HL-60 (cell line): ENCODE measurements around the gene APOH.

Source experiments
- DNase-seq, 2 experiments: peaks; one replicate each; pipeline ENCODE4 v3.0.0-alpha.2; 2010 to 2020; ENCODE audit warnings: low read depth in 1 of 2, low spot score in 1 of 2
- H3K27ac ChIP-seq: fragments of 250-450 bp; sonication (Bioruptor Pico); replicated peaks from 2 replicates; pipeline ENCODE4 v1.5.1; 2020; ENCODE audit warnings: mild to moderate bottlenecking, moderate library complexity
- H3K27me3 ChIP-seq: fragments of 250-450 bp; sonication (Bioruptor Pico); 2 replicates; pipeline ENCODE4 v1.5.1; 2021; ENCODE audit warnings: mild to moderate bottlenecking, moderate library complexity; ENCODE audit not compliant: insufficient read depth, poor library complexity, severe bottlenecking
- H3K4me3 ChIP-seq: replicated peaks from 2 replicates; pipeline ENCODE4 v1.5.1; 2011; ENCODE audit warnings: mild to moderate bottlenecking, control low read depth, low read length; ENCODE audit not compliant: insufficient read depth
- CTCF ChIP-seq: IDR thresholded peaks from one replicate; pipeline ENCODE4 v1.5.1; 2011; ENCODE audit warnings: low read length, control low read depth, inconsistent platforms; ENCODE audit not compliant: insufficient read depth
- GABPA ChIP-seq: IDR thresholded peaks from 2 replicates; pipeline ENCODE4 v1.6.1; 2012; ENCODE audit warnings: low read depth
- POLR2AphosphoS5 ChIP-seq: IDR thresholded peaks from 2 replicates; pipeline ENCODE4 v1.6.1; 2012; ENCODE audit warnings: low read depth
- SPI1 ChIP-seq: IDR thresholded peaks from 2 replicates; pipeline ENCODE4 v1.6.1; 2012; ENCODE audit warnings: low read depth, mild to moderate bottlenecking, borderline replicate concordance
- TF ChIP-seq, protein P1 (sequence below): IDR thresholded peaks from 2 replicates; pipeline ENCODE4 v1.6.1; 2012; ENCODE audit warnings: low read depth; ENCODE audit not compliant: insufficient replicate concordance

APOH gene

DNA sequence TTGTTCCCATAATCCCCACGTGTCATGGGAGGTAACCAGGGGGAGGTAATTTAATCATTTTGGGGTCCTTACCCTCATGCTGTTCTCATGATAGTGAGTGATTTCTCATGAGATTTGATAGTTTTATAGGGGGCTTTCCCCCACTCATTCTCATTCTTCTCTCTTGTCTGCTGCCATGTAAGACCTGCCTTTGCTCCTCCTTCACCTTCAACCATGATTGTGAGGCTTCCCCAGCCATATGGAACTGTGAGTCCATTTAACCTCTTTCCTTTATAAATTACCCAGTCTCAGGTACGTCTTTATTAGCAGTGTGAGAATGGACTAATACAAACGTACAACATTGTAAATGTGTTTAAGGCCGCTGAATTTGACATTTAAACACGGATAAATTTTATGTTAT is 35.5 kb upstream of the APOH start:
- no peaks in the 10 kb centered on the region for H3K27me3 ChIP-seq
- DNase-seq, result no peak
- H3K4me3 ChIP-seq, result no peak overlapping the region
- no peak overlapping the region for H3K27ac ChIP-seq
- TF ChIP-seq CTCF (no peak), SPI1 (no peak), GABPA (no peak), POLR2AphosphoS5 (no peak)
- TF ChIP-seq, protein P1, sequence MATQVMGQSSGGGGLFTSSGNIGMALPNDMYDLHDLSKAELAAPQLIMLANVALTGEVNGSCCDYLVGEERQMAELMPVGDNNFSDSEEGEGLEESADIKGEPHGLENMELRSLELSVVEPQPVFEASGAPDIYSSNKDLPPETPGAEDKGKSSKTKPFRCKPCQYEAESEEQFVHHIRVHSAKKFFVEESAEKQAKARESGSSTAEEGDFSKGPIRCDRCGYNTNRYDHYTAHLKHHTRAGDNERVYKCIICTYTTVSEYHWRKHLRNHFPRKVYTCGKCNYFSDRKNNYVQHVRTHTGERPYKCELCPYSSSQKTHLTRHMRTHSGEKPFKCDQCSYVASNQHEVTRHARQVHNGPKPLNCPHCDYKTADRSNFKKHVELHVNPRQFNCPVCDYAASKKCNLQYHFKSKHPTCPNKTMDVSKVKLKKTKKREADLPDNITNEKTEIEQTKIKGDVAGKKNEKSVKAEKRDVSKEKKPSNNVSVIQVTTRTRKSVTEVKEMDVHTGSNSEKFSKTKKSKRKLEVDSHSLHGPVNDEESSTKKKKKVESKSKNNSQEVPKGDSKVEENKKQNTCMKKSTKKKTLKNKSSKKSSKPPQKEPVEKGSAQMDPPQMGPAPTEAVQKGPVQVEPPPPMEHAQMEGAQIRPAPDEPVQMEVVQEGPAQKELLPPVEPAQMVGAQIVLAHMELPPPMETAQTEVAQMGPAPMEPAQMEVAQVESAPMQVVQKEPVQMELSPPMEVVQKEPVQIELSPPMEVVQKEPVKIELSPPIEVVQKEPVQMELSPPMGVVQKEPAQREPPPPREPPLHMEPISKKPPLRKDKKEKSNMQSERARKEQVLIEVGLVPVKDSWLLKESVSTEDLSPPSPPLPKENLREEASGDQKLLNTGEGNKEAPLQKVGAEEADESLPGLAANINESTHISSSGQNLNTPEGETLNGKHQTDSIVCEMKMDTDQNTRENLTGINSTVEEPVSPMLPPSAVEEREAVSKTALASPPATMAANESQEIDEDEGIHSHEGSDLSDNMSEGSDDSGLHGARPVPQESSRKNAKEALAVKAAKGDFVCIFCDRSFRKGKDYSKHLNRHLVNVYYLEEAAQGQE, result no peak

GRCh38 chr17:66262767-66263166 is 33.6 kb upstream of the APOH start:
- H3K4me3 ChIP-seq, result no peak overlapping the region
- no peak for DNase-seq
- H3K27ac ChIP-seq, result no peak overlapping the region
- H3K27me3 ChIP-seq, result no peaks in the 10 kb centered on the region
- TF ChIP-seq, protein P1, result no peak
- TF ChIP-seq POLR2AphosphoS5 (no peak), GABPA (no peak), SPI1 (no peak), CTCF (no peak)

- DNase-seq, result no peak
- TF ChIP-seq POLR2AphosphoS5 (no peak), SPI1 (no peak)
- TF ChIP-seq, protein P1, result no peak
- no peaks in the 10 kb centered on the region for H3K27me3 ChIP-seq
- no peak overlapping the region for H3K4me3 ChIP-seq
- H3K27ac ChIP-seq, result no peak overlapping the region
Observed at GRCh38 chr17:66260688-66261087, 31.5 kb upstream of the APOH start.

DNA sequence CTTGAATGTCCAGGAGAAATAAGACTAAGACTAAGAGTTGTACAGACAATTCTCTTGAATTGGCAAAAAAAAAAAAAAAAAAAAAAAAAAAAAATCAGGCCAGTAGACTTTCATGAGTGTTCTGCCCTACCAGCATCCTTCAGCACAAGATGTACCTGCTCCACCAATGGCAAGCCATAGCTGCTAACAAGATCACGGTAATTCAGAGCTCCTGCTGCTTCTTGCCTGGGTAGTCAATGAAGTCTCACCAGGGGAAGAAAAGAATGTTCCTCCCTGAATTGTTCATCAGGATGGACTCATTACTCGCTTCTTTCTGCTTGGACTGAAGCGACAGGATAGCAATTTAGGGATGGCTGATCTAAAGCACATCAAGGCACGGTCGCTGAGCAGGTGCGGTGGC is 31.1 kb upstream of the APOH start:
- H3K4me3 ChIP-seq, result no peak overlapping the region
- DNase-seq, result no peak
- TF ChIP-seq GABPA (no peak), POLR2AphosphoS5 (no peak), CTCF (no peak), SPI1 (no peak)
- TF ChIP-seq, protein P1, result no peak
- H3K27me3 ChIP-seq, result no peaks in the 10 kb centered on the region
- H3K27ac ChIP-seq, result no peak overlapping the region
